A673 (cell line): Measurements from ENCODE around the gene CIAO2B.
"Not testable (repeated sequence)": the region's sequence is repeated elsewhere in the genome, so short reads cannot be mapped to it uniquely, and the experiment has no call there.

Experiments
- CTCF ChIP-seq: fragments of 300-800, 200-600 bp; sonication (generic); conservative IDR thresholded peaks from 2 replicates; pipeline ENCODE4 v1.5.1; 2017; ENCODE audit warnings: low read depth, mild to moderate bottlenecking, antibody characterized with exemption, low read length, moderate library complexity, mixed read lengths
- EZH2 ChIP-seq: fragments of 200-600 bp; sonication (generic); IDR thresholded peaks from 2 replicates; pipeline ENCODE4 v1.6.1; 2017; ENCODE audit warnings: borderline replicate concordance, low read depth, mild to moderate bottlenecking, mixed read lengths, antibody characterized with exemption, low read length; ENCODE audit not compliant: poor library complexity, severe bottlenecking

GRCh38 chr16:66896682-66897081, 37.5 kb downstream of the CIAO2B start:
- not testable (repeated sequence) for TF ChIP-seq CTCF, EZH2
